K562 (cell line): ENCODE results near the gene ADD3. TPM values are rescaled to one million over a fixed set of nuclear protein-coding genes. Genes with fewer than 3 reads are reported as not detected.

Experiments used
- ATAC-seq: fragments of 200-7000 bp; cut with Tn5 transposase; 3 replicates; pipeline ENCODE4 v1.9.1; 2020; ENCODE audit warnings: moderate library complexity
- BruUV-seq: library from RNA; stranded (reverse); fragments of 400-500 nt; replicated peaks from 2 replicates; lab custom pipeline; 2021; lab: Mats Ljungman, UMichigan
- CTCF ChIA-PET: fragments of 300-600 bp; formaldehyde crosslinking; extraction: SDS; loops from one replicate; lab custom pipeline; 2021; ENCODE audit warnings: low intra/inter-chr PET ratio; lab: Yijun Ruan, JAX
- POLR2A ChIA-PET: fragments of 300-600, 350-650 bp; sonication (Branson Sonifier 250); formaldehyde crosslinking; extraction: SDS; loops from one replicate; lab custom pipeline; 2021; ENCODE audit warnings: antibody characterized with exemption, inconsistent platforms; lab: Yijun Ruan, JAX
- DNase-seq, 4 experiments: peaks; one replicate each; pipeline versions ENCODE4 v3.0.0 to v3.0.0-alpha.2; 2011 to 2018; ENCODE audit warnings: low spot score in 3 of 4, mixed read lengths in 3 of 4; ENCODE audit errors: extremely low read depth in 1 of 4
- FAIRE-seq: peaks from 2 replicates; lab custom pipeline; 2011; peaks lifted over from hg19 to GRCh38; lab: Jason Lieb, UNC
- H2AFZ ChIP-seq: 2 replicates; pipeline ENCODE4 v1.6.0; 2011; ENCODE audit warnings: low read depth, low read length, control low read depth, inconsistent platforms
- H3K27ac ChIP-seq: fragments of 200-600 bp; 3 replicates; pipeline ENCODE4 v1.8.0; 2011; ENCODE audit warnings: low read depth, mild to moderate bottlenecking, control low read depth, inconsistent platforms, low read length, moderate library complexity, mixed read lengths; ENCODE audit errors: extremely low read depth
- H3K27me3 ChIP-seq, 2 experiments: fragments of 300-600 bp in 1 of 2; 2 replicates in 1 of 2; 3 replicates in 1 of 2; pipeline versions ENCODE4 v1.6.0 to v1.8.0; 2011; ENCODE audit warnings: inconsistent platforms in 2 of 2, low read length in 2 of 2, mild to moderate bottlenecking in 1 of 2, mixed read lengths in 1 of 2, moderate library complexity in 1 of 2; ENCODE audit not compliant: control insufficient read depth in 2 of 2, insufficient read depth in 2 of 2
- H3K36me3 ChIP-seq: fragments of 300-600 bp; 3 replicates; pipeline ENCODE4 v1.8.0; 2011; ENCODE audit warnings: mild to moderate bottlenecking, low read length, inconsistent platforms; ENCODE audit not compliant: control insufficient read depth, insufficient read depth
- H3K4me1 ChIP-seq, 2 experiments: fragments of 200-600 bp in 1 of 2; replicated peaks in 1 of 2; 2 replicates in 1 of 2; 3 replicates in 1 of 2; pipeline versions ENCODE4 v1.5.1 to v1.8.0; 2011; ENCODE audit warnings: inconsistent platforms in 2 of 2, low read length in 2 of 2, mild to moderate bottlenecking in 1 of 2, mixed read lengths in 1 of 2, moderate library complexity in 1 of 2; ENCODE audit not compliant: control insufficient read depth in 2 of 2, insufficient read depth in 2 of 2
- H3K4me2 ChIP-seq: 2 replicates; pipeline ENCODE4 v1.6.1; 2011; ENCODE audit warnings: low read length, control low read depth, inconsistent platforms, mixed read lengths; ENCODE audit not compliant: insufficient read depth
- H3K4me3 ChIP-seq: fragments of 200-600 bp; sonication (generic), shearing (Covaris generic); 2 replicates; pipeline ENCODE4 v1.5.1; 2016; ENCODE audit warnings: control low read depth, inconsistent platforms
- H3K79me2 ChIP-seq: fragments of 200-600 bp; 3 replicates; pipeline ENCODE4 v1.8.0; 2011; ENCODE audit warnings: low read length, inconsistent platforms; ENCODE audit not compliant: control insufficient read depth, insufficient read depth
- H3K9ac ChIP-seq, 2 experiments: 2 replicates each; pipeline versions ENCODE4 v1.6.0 to v1.6.1; 2011; ENCODE audit warnings: low read depth in 2 of 2, low read length in 2 of 2, control low read depth in 1 of 2, inconsistent platforms in 1 of 2, mild to moderate bottlenecking in 1 of 2, mixed read lengths in 1 of 2; ENCODE audit not compliant: insufficient read depth in 1 of 2
- H3K9me1 ChIP-seq: one replicate; pipeline ENCODE4 v1.6.0; 2011; ENCODE audit warnings: inconsistent platforms, mild to moderate bottlenecking, low read length, moderate library complexity; ENCODE audit not compliant: control insufficient read depth, insufficient read depth
- H3K9me3 ChIP-seq: replicated peaks from 2 replicates; pipeline ENCODE4 v1.5.1; 2011; ENCODE audit warnings: low read depth, low read length, inconsistent platforms; ENCODE audit not compliant: control insufficient read depth, insufficient read depth
- H4K20me1 ChIP-seq: replicated peaks from 2 replicates; pipeline ENCODE4 v1.6.1; 2011; ENCODE audit warnings: low read length, inconsistent platforms, mixed read lengths; ENCODE audit not compliant: control insufficient read depth, insufficient read depth
- ESRRA ChIP-seq: fragments of 450-650 bp; IDR thresholded peaks from 2 replicates; pipeline ENCODE4 v1.6.1; 2014; ENCODE audit warnings: low read depth, mild to moderate bottlenecking, moderate library complexity, borderline replicate concordance
- FOXP4 ChIP-seq: sonication (generic); formaldehyde crosslinking; IDR thresholded peaks from 2 replicates; pipeline ENCODE4 v1.8.0; 2022; ENCODE audit warnings: mild to moderate bottlenecking, missing genetic modification reagents, borderline replicate concordance
- GABPA ChIP-seq: fragments of 200-800 bp; sonication (Bioruptor generic); conservative IDR thresholded peaks from 2 replicates; pipeline ENCODE4 v1.6.1; 2016; ENCODE audit warnings: low read depth, missing genetic modification characterization, missing compliant biosample characterization
- HSF4 ChIP-seq: fragments of 250-450 bp; sonication (Bioruptor Pico); IDR thresholded peaks from 2 replicates; pipeline ENCODE4 v2.1.2; 2022; ENCODE audit warnings: mild to moderate bottlenecking, moderate library complexity, borderline replicate concordance
- JUN ChIP-seq, 2 experiments: sonication (generic) in 1 of 2; formaldehyde crosslinking in 1 of 2; IDR thresholded peaks; 2 replicates each; pipeline versions ENCODE4 v1.6.1 to v1.8.0; 2012 to 2022; ENCODE audit warnings: borderline replicate concordance in 2 of 2, mild to moderate bottlenecking in 2 of 2, improper control_type of control experiment in 1 of 2, low read depth in 1 of 2, low read length in 1 of 2, missing genetic modification reagents in 1 of 2
- KDM2B ChIP-seq: fragments of 250-450 bp; sonication (Bioruptor Pico); IDR thresholded peaks from 2 replicates; pipeline ENCODE4 v1.8.0; 2021; ENCODE audit warnings: mild to moderate bottlenecking, moderate library complexity
- MAZ ChIP-seq, 2 experiments: fragments of 450-650 bp in 1 of 2; sonication (generic) in 1 of 2; formaldehyde crosslinking; IDR thresholded peaks in 1 of 2; conservative IDR thresholded peaks in 1 of 2; 2 replicates each; pipeline versions ENCODE4 v1.4.0 to v1.5.0; 2020; ENCODE audit warnings: mild to moderate bottlenecking in 1 of 2, missing genetic modification reagents in 1 of 2
- NCOA1 ChIP-seq: fragments of 450-650 bp; IDR thresholded peaks from 2 replicates; pipeline ENCODE4 v1.6.1; 2016; ENCODE audit warnings: low read depth
- NCOR1 ChIP-seq: fragments of 450-650 bp; IDR thresholded peaks from 2 replicates; pipeline ENCODE4 v1.6.1; 2016; ENCODE audit warnings: mild to moderate bottlenecking, moderate library complexity
- POLR2H ChIP-seq: IDR thresholded peaks from 2 replicates; pipeline ENCODE4 v1.6.1; 2016; ENCODE audit warnings: missing genetic modification characterization, low read depth, mild to moderate bottlenecking, control low read depth, missing compliant biosample characterization, moderate library complexity
- TBP ChIP-seq: optimal IDR thresholded peaks from 2 replicates; pipeline ENCODE3; 2011; ENCODE audit warnings: low read depth, low read length, improper control_type of control experiment
- ZNF184 ChIP-seq: sonication (generic); formaldehyde crosslinking; IDR thresholded peaks from 2 replicates; pipeline ENCODE4 v1.5.0; 2020; ENCODE audit warnings: missing genetic modification reagents
- ZNF23 ChIP-seq: fragments of 250-450 bp; sonication (Bioruptor Pico); IDR thresholded peaks from 2 replicates; pipeline ENCODE4 v1.4.0; 2020; ENCODE audit warnings: mild to moderate bottlenecking
- ZNF764 ChIP-seq: fragments of 250-450 bp; sonication (Bioruptor Pico); IDR thresholded peaks from 2 replicates; pipeline ENCODE4 v1.4.0; 2020; ENCODE audit warnings: low read depth, mild to moderate bottlenecking, moderate library complexity
- WGBS: fragments of 100-300 bp; shearing (Covaris generic); methylation state at CpG from one replicate; pipeline ENCODE4 v1.1.6; 2016; ENCODE audit warnings: low coverage, mixed read lengths; ENCODE audit not compliant: insufficient coverage; ENCODE audit errors: missing lambda C conversion rate; 5-methylcytosine and 5-hydroxymethylcytosine counted together
- in situ Hi-C: fragments of 300-500 bp; cut with MboI; formaldehyde crosslinking; loops from 4 replicates; pipeline ENCODE4 v1.15.0; 2018; ENCODE audit warnings: inconsistent platforms, mixed read lengths
- intact Hi-C: fragments of 100-400 bp; cut with micrococcal nuclease; formaldehyde crosslinking; loops from 2 replicates; pipeline ENCODE4 v1.14.2; 2022
- polyA plus RNA-seq, 8 experiments: library from polyadenylated mRNA; depleted of rRNA in 4 of 8; stranded (reverse) in 5 of 8; unstranded in 3 of 8; fragments of >200 nt; fragmentation: Nextera tagmentation in 2 of 8; fragmentation: Illumina TruSeq in 1 of 8; extraction: Ambion mirVana in 2 of 8; extraction: Trizol in 1 of 8; gene quantifications; 2 replicates each; pipeline versions ENCODE4 v1.2.1 to v1.2.3, GENCODE V29; 2011 to 2014; ENCODE audit warnings: inconsistent platforms in 1 of 8, missing spikeins in 1 of 8
- total RNA-seq, 7 experiments: library from RNA; depleted of rRNA in 6 of 7; stranded (reverse); fragments of >200 nt in 6 of 7; fragmentation: Illumina TruSeq in 2 of 7; extraction: Trizol in 2 of 7; gene quantifications; 2 replicates each; pipeline versions ENCODE4 v1.2.1 to v1.2.3, GENCODE V29; 2011 to 2021; ENCODE audit warnings: low replicate concordance in 1 of 7

ADD3 gene
- total and polyA plus RNA-seq, 9 of the 15 experiments (the other 6 are each of a cell fraction or from before 2014, with no cell fraction given): 13.2 to 125 (median 31.7) TPM

- Histone ChIP-seq H3K79me2 (no peaks in the 10 kb centered on the region), H3K4me2 (no peak overlapping the region), H2AFZ (no peak overlapping the region), H3K9me1 (no peaks in the 10 kb centered on the region), H3K27me3 (peaks cover 0 to 4% of the 10 kb centered on the region in 2 experiments; a peak in 1 of 5 replicates), H3K36me3 (no peaks in the 10 kb centered on the region), H3K27ac (no peak overlapping the region), H3K4me3 (no peak overlapping the region), H3K9me3 (no peaks in the 10 kb centered on the region), H4K20me1 (no peaks in the 10 kb centered on the region), H3K4me1 (peaks cover 6 to 9% of the 10 kb centered on the region in 2 experiments; a peak in 4 of 5 replicates), H3K9ac (no peak overlapping the region)
- no TSS peak for BruUV-seq
- in situ Hi-C loops: no loop called here
- FAIRE-seq: no peak
- intact Hi-C loops: no loop called here
- no peak for DNase-seq
- POLR2A ChIA-PET: no interaction called here
- WGBS: 26% methylated on average over 7 of the region's 7 CpGs
- TF ChIP-seq MAZ (CRISPR knock-in tag; conservative IDR thresholded peaks at IDR 0.05 in 1 of 2, IDR thresholded peaks at IDR 0.05 in 1 of 2) (no peak), GABPA (tag) (no peak), POLR2H (tag) (no peak), ZNF23 (CRISPR knock-in tag) (no peak), NCOA1 (no peak), TBP (no peak), ZNF184 (CRISPR knock-in tag) (no peak), FOXP4 (CRISPR knock-in tag) (no peak), KDM2B (CRISPR knock-in tag) (no peak), JUN (IDR thresholded peaks at IDR 0.05; ENCODE audit: borderline replicate concordance, low read depth, low read length) (no peak), JUN (CRISPR knock-in tag; IDR thresholded peaks at IDR 0.05; ENCODE audit: borderline replicate concordance) (no peak), HSF4 (CRISPR knock-in tag) (no peak), ESRRA (no peak), NCOR1 (no peak), ZNF764 (CRISPR knock-in tag) (no peak)
- no peak for ATAC-seq
- CTCF ChIA-PET: no interaction called here
Measured at GRCh38 chr10:110179220-110179619, 171.4 kb downstream of the ADD3 start.
